Keratinocyte (primary cell): Measurements from ENCODE around the gene TMCC1. TPM values are rescaled to one million over a fixed set of nuclear protein-coding genes. Genes with fewer than 3 reads are reported as not detected.

Experiments used
- DNase-seq: peaks from one replicate; pipeline ENCODE4 v3.0.0-alpha.2; 2011; ENCODE audit warnings: low read depth, missing footprints, low spot score
- FAIRE-seq: peaks from 2 replicates; lab custom pipeline; 2011; peaks lifted over from hg19 to GRCh38; lab: Jason Lieb, UNC
- H2AFZ ChIP-seq: 2 replicates; pipeline ENCODE4 v1.6.0; 2012; ENCODE audit warnings: low read length, control low read depth, inconsistent platforms; ENCODE audit not compliant: control insufficient read depth
- H3K27ac ChIP-seq: 2 replicates; pipeline ENCODE4 v1.5.1; 2011; ENCODE audit warnings: low read length; ENCODE audit not compliant: control insufficient read depth, insufficient read depth
- H3K27me3 ChIP-seq: 3 replicates; pipeline ENCODE4 v1.6.0; 2011; ENCODE audit warnings: low read length; ENCODE audit not compliant: control insufficient read depth, insufficient read depth; ENCODE audit errors: extremely low read depth
- H3K36me3 ChIP-seq, 2 experiments: 2 replicates in 1 of 2; 3 replicates in 1 of 2; pipeline ENCODE4 v1.5.1; 2011; ENCODE audit warnings: low read length in 2 of 2, mild to moderate bottlenecking in 1 of 2; ENCODE audit not compliant: control insufficient read depth in 2 of 2, insufficient read depth in 2 of 2; ENCODE audit errors: extremely low read depth in 1 of 2
- H3K4me1 ChIP-seq: 3 replicates; pipeline ENCODE4 v1.5.1; 2011; ENCODE audit warnings: low read length; ENCODE audit not compliant: control insufficient read depth, insufficient read depth; ENCODE audit errors: extremely low read depth
- H3K4me2 ChIP-seq: 3 replicates; pipeline ENCODE4 v1.6.0; 2011; ENCODE audit warnings: low read depth, low read length; ENCODE audit not compliant: control insufficient read depth, insufficient read depth; ENCODE audit errors: extremely low read depth
- H3K4me3 ChIP-seq, 3 experiments: fragments of 200-600 bp in 1 of 3; sonication (generic) in 1 of 3; 2 replicates in 2 of 3; 3 replicates in 1 of 3; pipeline ENCODE4 v1.5.1; 2011 to 2016; ENCODE audit warnings: low read length in 3 of 3, mild to moderate bottlenecking in 3 of 3, control low read depth in 2 of 3, inconsistent platforms in 1 of 3, low read depth in 1 of 3, mixed read lengths in 1 of 3, mixed run types in 1 of 3, moderate library complexity in 1 of 3; ENCODE audit not compliant: control insufficient read depth in 2 of 3, insufficient read depth in 2 of 3; ENCODE audit errors: extremely low read depth in 1 of 3
- H3K79me2 ChIP-seq: 2 replicates; pipeline ENCODE4 v1.6.0; 2012; ENCODE audit warnings: low read length; ENCODE audit not compliant: control insufficient read depth, insufficient read depth
- H3K9ac ChIP-seq: 3 replicates; pipeline ENCODE4 v1.6.0; 2011; ENCODE audit warnings: low read length; ENCODE audit not compliant: control insufficient read depth, insufficient read depth; ENCODE audit errors: extremely low read depth
- H3K9me1 ChIP-seq: 3 replicates; pipeline ENCODE4 v1.6.0; 2011; ENCODE audit warnings: low read length; ENCODE audit not compliant: control insufficient read depth, insufficient read depth; ENCODE audit errors: extremely low read depth
- H3K9me3 ChIP-seq: 2 replicates; pipeline ENCODE4 v1.5.1; 2012; ENCODE audit warnings: low read depth, low read length; ENCODE audit not compliant: control insufficient read depth
- H4K20me1 ChIP-seq: 3 replicates; pipeline ENCODE4 v1.6.0; 2011; ENCODE audit warnings: low read length; ENCODE audit not compliant: control insufficient read depth, insufficient read depth; ENCODE audit errors: extremely low read depth
- EZH2 ChIP-seq: IDR thresholded peaks from one replicate; pipeline ENCODE4 v1.6.1; 2012; ENCODE audit warnings: inconsistent platforms, mild to moderate bottlenecking, low read length, moderate library complexity
- dilution Hi-C: fragments of 300-500 bp; cut with MboI; formaldehyde crosslinking; loops from one replicate; pipeline ENCODE4 v1.7.0; 2020; ENCODE audit warnings: low sequenced_read_pairs; ENCODE audit not compliant: extremely low pct_ligation_motif_present
- polyA plus RNA-seq, 5 experiments: library from polyadenylated mRNA; depleted of rRNA in 3 of 5; stranded (reverse) in 3 of 5; stranded (forward) in 1 of 5; unstranded in 1 of 5; fragments of >200 nt; gene quantifications; 1 replicate in 1 of 5; 2 replicates in 3 of 5; 3 replicates in 1 of 5; pipeline versions ENCODE4 v1.2.1 to v1.2.3, GENCODE V29; 2011 to 2012; ENCODE audit warnings: missing spikeins in 2 of 5, low read depth in 1 of 5, low replicate concordance in 1 of 5
- TF ChIP-seq, protein P1 (sequence below), 3 experiments: IDR thresholded peaks in 1 of 3; conservative IDR thresholded peaks in 1 of 3; optimal IDR thresholded peaks in 1 of 3; 2 replicates in 2 of 3; 3 replicates in 1 of 3; pipeline versions ENCODE3 to v1.5.1; 2011; ENCODE audit warnings: low read length in 3 of 3, mild to moderate bottlenecking in 3 of 3, moderate library complexity in 2 of 3, control low read depth in 1 of 3, inconsistent platforms in 1 of 3; ENCODE audit not compliant: insufficient read depth in 2 of 3; ENCODE audit errors: extremely low read depth in 1 of 3

Gene TMCC1
- polyA plus RNA-seq, 1 donor (not counting 4 experiments of a cell fraction or from before 2014, with no cell fraction given) = 27.7 TPM

DNA sequence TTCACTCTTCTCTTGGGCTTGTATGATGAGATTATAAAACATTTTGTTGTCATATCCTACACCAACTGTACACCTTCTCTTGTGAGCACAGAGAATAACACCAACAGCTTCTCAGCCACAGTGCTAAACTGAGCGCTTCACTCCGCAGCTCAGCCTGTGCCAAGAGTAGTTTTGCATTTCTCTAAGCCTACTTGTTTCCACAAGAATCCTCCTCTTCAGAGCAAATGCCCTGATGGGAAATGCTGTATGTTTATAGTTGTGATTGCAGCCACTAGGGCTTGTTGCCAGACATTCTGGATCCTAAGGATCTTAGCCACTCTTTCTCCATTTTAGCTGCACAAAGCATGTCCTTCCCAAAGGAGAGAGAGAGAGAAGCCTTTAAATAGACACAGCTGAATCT is 148.3 kb downstream of the TMCC1 start:
- H3K9me3 ChIP-seq = no peaks in the 10 kb centered on the region
- DNase-seq = no peak
- H3K27ac ChIP-seq = no peak overlapping the region
- no peaks in the 10 kb centered on the region for H3K27me3 ChIP-seq
- no peak for TF ChIP-seq EZH2
- TF ChIP-seq, protein P1, sequence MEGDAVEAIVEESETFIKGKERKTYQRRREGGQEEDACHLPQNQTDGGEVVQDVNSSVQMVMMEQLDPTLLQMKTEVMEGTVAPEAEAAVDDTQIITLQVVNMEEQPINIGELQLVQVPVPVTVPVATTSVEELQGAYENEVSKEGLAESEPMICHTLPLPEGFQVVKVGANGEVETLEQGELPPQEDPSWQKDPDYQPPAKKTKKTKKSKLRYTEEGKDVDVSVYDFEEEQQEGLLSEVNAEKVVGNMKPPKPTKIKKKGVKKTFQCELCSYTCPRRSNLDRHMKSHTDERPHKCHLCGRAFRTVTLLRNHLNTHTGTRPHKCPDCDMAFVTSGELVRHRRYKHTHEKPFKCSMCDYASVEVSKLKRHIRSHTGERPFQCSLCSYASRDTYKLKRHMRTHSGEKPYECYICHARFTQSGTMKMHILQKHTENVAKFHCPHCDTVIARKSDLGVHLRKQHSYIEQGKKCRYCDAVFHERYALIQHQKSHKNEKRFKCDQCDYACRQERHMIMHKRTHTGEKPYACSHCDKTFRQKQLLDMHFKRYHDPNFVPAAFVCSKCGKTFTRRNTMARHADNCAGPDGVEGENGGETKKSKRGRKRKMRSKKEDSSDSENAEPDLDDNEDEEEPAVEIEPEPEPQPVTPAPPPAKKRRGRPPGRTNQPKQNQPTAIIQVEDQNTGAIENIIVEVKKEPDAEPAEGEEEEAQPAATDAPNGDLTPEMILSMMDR (optimal IDR thresholded peaks at IDR 0.05 in 1 of 3, IDR thresholded peaks at IDR 0.05 in 1 of 3, conservative IDR thresholded peaks at IDR 0.05 in 1 of 3; ENCODE audit: extremely low read depth in 1 of 3, insufficient read depth in 2 of 3, low read length in 3 of 3) = no peak
- H3K9me1 ChIP-seq = no peaks in the 10 kb centered on the region
- peaks cover 90% of the 10 kb centered on the region for H3K79me2 ChIP-seq
- no peak overlapping the region for H3K9ac ChIP-seq
- H3K36me3 ChIP-seq = peaks cover 0 to 1% of the 10 kb centered on the region in 2 experiments
- no peak for FAIRE-seq
- dilution Hi-C loops = no loop called here
- no peak overlapping the region for H3K4me2 ChIP-seq
- no peak overlapping the region for H3K4me3 ChIP-seq
- H2AFZ ChIP-seq = no peak overlapping the region
- peaks cover 10% of the 10 kb centered on the region for H3K4me1 ChIP-seq
- H4K20me1 ChIP-seq = no peaks in the 10 kb centered on the region

DNA sequence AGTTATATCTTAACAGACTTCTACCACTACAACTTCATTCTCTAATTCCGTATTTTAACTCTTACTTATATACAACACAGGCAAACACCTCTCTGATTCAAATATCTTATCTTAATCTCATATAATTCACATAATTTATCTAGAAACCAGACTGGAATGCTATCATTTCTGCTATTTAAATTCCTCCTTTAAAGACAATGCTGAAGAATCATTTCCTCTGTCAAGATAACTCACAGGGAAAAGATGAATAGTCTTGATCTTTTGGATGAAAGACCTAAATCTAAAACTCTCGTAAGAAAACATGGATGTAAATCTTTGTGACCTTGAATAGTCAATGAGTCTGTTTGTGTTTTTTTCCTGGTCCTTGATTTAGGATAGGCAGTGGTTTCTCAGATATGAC is 151.7 kb downstream of the TMCC1 start:
- Histone ChIP-seq H3K4me3 (no peak overlapping the region), H3K79me2 (peaks cover 94% of the 10 kb centered on the region), H4K20me1 (no peaks in the 10 kb centered on the region), H2AFZ (no peak overlapping the region), H3K9ac (no peak overlapping the region), H3K9me1 (no peaks in the 10 kb centered on the region), H3K4me2 (no peak overlapping the region), H3K27me3 (no peaks in the 10 kb centered on the region), H3K4me1 (no peaks in the 10 kb centered on the region), H3K36me3 (no peaks in the 10 kb centered on the region), H3K27ac (no peak overlapping the region), H3K9me3 (no peaks in the 10 kb centered on the region)
- FAIRE-seq (no peak), DNase-seq (no peak)
- dilution Hi-C loops = no loop called here
- TF ChIP-seq, protein P1 (optimal IDR thresholded peaks at IDR 0.05 in 1 of 3, IDR thresholded peaks at IDR 0.05 in 1 of 3, conservative IDR thresholded peaks at IDR 0.05 in 1 of 3; ENCODE audit: extremely low read depth in 1 of 3, insufficient read depth in 2 of 3, low read length in 3 of 3) = no peak
- no peak for TF ChIP-seq EZH2
